Endothelial cell of umbilical vein (primary cell): Measurements from ENCODE around the gene CIBAR2. TPM values are rescaled to one million over a fixed set of nuclear protein-coding genes. Genes with fewer than 3 reads are reported as not detected.

Experiments
- BruUV-seq: library from RNA; stranded (reverse); fragments of 400-500 nt; replicated peaks from 2 replicates; lab custom pipeline; 2021; lab: Mats Ljungman, UMichigan
- CTCF ChIA-PET: fragments of 300-600, 350-600 bp; sonication (Branson Sonifier 250); formaldehyde crosslinking; loops from one replicate; lab custom pipeline; 2021; ENCODE audit warnings: antibody characterized with exemption, inconsistent platforms; lab: Charles Lee
- POLR2A ChIA-PET: fragments of 300-600, 350-600 bp; sonication (Branson Sonifier 250); formaldehyde crosslinking; loops from one replicate; lab custom pipeline; 2021; ENCODE audit warnings: antibody characterized with exemption, inconsistent platforms; lab: Charles Lee
- DNase-seq: peaks from one replicate; pipeline ENCODE4 v3.0.0-alpha.2; 2011; ENCODE audit warnings: low read depth, low spot score
- FAIRE-seq: peaks from 2 replicates; lab custom pipeline; 2011; peaks lifted over from hg19 to GRCh38; lab: Jason Lieb, UNC
- H2AFZ ChIP-seq: 2 replicates; pipeline ENCODE4 v1.6.0; 2012; ENCODE audit warnings: low read depth, low read length, control low read depth, inconsistent platforms
- H3K27ac ChIP-seq: 2 replicates; pipeline ENCODE4 v1.5.1; 2011; ENCODE audit warnings: low read depth, mild to moderate bottlenecking, control low read depth, low read length, moderate library complexity; ENCODE audit not compliant: insufficient read depth
- H3K27me3 ChIP-seq, 2 experiments: 2 replicates each; pipeline versions ENCODE4 v1.6.0 to v1.6.1; 2011; ENCODE audit warnings: low read length in 2 of 2, mixed read lengths in 1 of 2; ENCODE audit not compliant: control insufficient read depth in 2 of 2, insufficient read depth in 2 of 2
- H3K36me3 ChIP-seq, 2 experiments: 2 replicates in 1 of 2; 3 replicates in 1 of 2; pipeline ENCODE4 v1.5.1; 2011; ENCODE audit warnings: low read length in 2 of 2, mild to moderate bottlenecking in 1 of 2, moderate library complexity in 1 of 2; ENCODE audit not compliant: control insufficient read depth in 2 of 2, insufficient read depth in 2 of 2; ENCODE audit errors: extremely low read depth in 1 of 2
- H3K4me1 ChIP-seq: 3 replicates; pipeline ENCODE4 v1.5.1; 2011; ENCODE audit warnings: mild to moderate bottlenecking, low read length; ENCODE audit not compliant: control insufficient read depth, insufficient read depth; ENCODE audit errors: extremely low read depth
- H3K4me2 ChIP-seq: 2 replicates; pipeline ENCODE4 v1.6.1; 2011; ENCODE audit warnings: low read length, control low read depth, mixed read lengths; ENCODE audit not compliant: insufficient read depth
- H3K4me3 ChIP-seq, 3 experiments: fragments of 200-600 bp in 1 of 3; sonication (generic), shearing (Covaris generic) in 1 of 3; replicated peaks in 1 of 3; 2 replicates each; pipeline ENCODE4 v1.5.1; 2011 to 2016; ENCODE audit warnings: control low read depth in 3 of 3, low read length in 3 of 3, mild to moderate bottlenecking in 2 of 3, inconsistent platforms in 1 of 3, low read depth in 1 of 3, moderate library complexity in 1 of 3; ENCODE audit not compliant: insufficient read depth in 1 of 3
- H3K79me2 ChIP-seq: 2 replicates; pipeline ENCODE4 v1.6.0; 2012; ENCODE audit warnings: low read length, inconsistent platforms; ENCODE audit not compliant: control insufficient read depth, insufficient read depth
- H3K9ac ChIP-seq: replicated peaks from 2 replicates; pipeline ENCODE3; 2011; ENCODE audit warnings: low read length, control low read depth; ENCODE audit not compliant: insufficient read depth; ENCODE audit errors: extremely low read depth
- H3K9me1 ChIP-seq: replicated peaks from 3 replicates; pipeline ENCODE4 v1.6.0; 2011; ENCODE audit warnings: mild to moderate bottlenecking, low read length; ENCODE audit not compliant: control insufficient read depth, insufficient read depth; ENCODE audit errors: extremely low read depth
- H3K9me3 ChIP-seq: replicated peaks from 2 replicates; pipeline ENCODE4 v1.5.1; 2012; ENCODE audit warnings: low read length, inconsistent platforms; ENCODE audit not compliant: control insufficient read depth, insufficient read depth
- H4K20me1 ChIP-seq: replicated peaks from 2 replicates; pipeline ENCODE3; 2011; ENCODE audit warnings: mild to moderate bottlenecking, low read length; ENCODE audit not compliant: control insufficient read depth, insufficient read depth; ENCODE audit errors: extremely low read depth
- CTCF ChIP-seq, 2 donors: IDR thresholded peaks; 1 replicate in 1 of 2; 2 replicates in 1 of 2; pipeline ENCODE4 v1.5.1; 2011; ENCODE audit warnings: low read length in 2 of 2, mild to moderate bottlenecking in 2 of 2, moderate library complexity in 2 of 2, control low read depth in 1 of 2, inconsistent platforms in 1 of 2, low read depth in 1 of 2; ENCODE audit not compliant: insufficient read depth in 1 of 2; ENCODE audit errors: extremely low read depth in 1 of 2
- EZH2 ChIP-seq: IDR thresholded peaks from 2 replicates; pipeline ENCODE4 v1.6.1; 2012; ENCODE audit warnings: borderline replicate concordance, low read depth, mild to moderate bottlenecking, moderate library complexity, low read length, inconsistent platforms; ENCODE audit not compliant: severe bottlenecking
- FOS ChIP-seq: IDR thresholded peaks from 2 replicates; pipeline ENCODE4 v1.6.1; 2011; ENCODE audit warnings: mild to moderate bottlenecking, low read length, moderate library complexity, borderline replicate concordance; ENCODE audit not compliant: insufficient read depth
- GATA2 ChIP-seq: IDR thresholded peaks from 2 replicates; pipeline ENCODE4 v1.7.0; 2011; ENCODE audit warnings: low read depth, mild to moderate bottlenecking, moderate library complexity, mixed read lengths, low read length; ENCODE audit not compliant: insufficient read length, insufficient read depth
- JUN ChIP-seq: IDR thresholded peaks from 2 replicates; pipeline ENCODE4 v1.6.1; 2011; ENCODE audit warnings: borderline replicate concordance, low read depth; ENCODE audit not compliant: insufficient read length, insufficient read depth
- POLR2A ChIP-seq: IDR thresholded peaks from 2 replicates; pipeline ENCODE4 v1.6.1; 2012; ENCODE audit warnings: low read depth, mild to moderate bottlenecking, control low read depth, low read length
- dilution Hi-C: fragments of 300-500 bp; cut with MboI; formaldehyde crosslinking; loops from one replicate; pipeline ENCODE4 v1.15.0; 2019; ENCODE audit warnings: low sequenced_read_pairs; ENCODE audit not compliant: extremely low pct_ligation_motif_present
- intact Hi-C: fragments of 100-400 bp; cut with micrococcal nuclease; formaldehyde crosslinking; loops from one replicate; pipeline ENCODE4 v1.10.0; 2022
- polyA plus RNA-seq, 4 experiments: library from polyadenylated mRNA; depleted of rRNA in 3 of 4; stranded (reverse) in 3 of 4; unstranded in 1 of 4; fragments of >200 nt; gene quantifications; 2 replicates each; pipeline versions ENCODE4 v1.2.1 to v1.2.3, GENCODE V29; 2011 to 2012; ENCODE audit warnings: missing spikeins in 1 of 4
- total RNA-seq: library from RNA; stranded (reverse); gene quantifications from 2 replicates; pipeline ENCODE4 v1.2.3, GENCODE V29; 2021
- TF ChIP-seq, protein P1 (sequence below): IDR thresholded peaks from 2 replicates; pipeline ENCODE4 v1.6.1; 2011; ENCODE audit not compliant: insufficient read depth, insufficient read length

The CIBAR2 gene
- total and polyA plus RNA-seq, 2 donors (not counting 3 experiments of a cell fraction or from before 2014, with no cell fraction given): 0.07 TPM; not detected in 1

DNA sequence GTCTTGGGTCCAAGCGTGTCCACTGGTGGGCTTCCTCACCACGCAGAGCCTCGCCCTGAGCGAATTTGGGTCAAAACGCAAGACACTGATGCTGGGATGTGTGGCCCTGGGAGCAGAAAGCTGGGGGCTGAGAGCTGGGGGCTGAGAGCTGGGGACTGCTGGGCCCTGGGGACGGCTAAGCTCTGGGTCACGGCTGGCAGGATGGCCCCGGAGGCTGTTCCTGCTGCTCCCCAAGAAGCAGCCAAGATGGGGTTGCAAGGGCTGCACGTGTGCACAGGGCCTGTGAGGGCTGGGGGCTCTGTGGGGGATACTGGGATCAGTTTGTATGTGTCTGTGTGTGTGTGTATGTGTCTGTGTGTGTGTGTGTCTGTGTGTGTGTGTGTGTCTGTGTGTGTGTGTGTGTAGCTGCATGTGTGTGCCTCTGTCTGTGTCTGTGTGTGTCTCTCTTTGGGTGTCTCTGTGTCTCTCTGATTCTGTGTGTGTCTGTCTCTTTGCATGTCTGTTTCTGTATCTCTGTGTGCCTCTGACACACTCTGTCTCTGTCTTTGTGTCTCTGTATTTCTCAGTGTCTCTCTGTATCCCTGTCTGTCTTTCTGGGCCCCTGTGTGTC lies 38.2 kb upstream of the CIBAR2 start:
- ChIA-PET POLR2A (no interaction called here), CTCF (interaction anchor here (1.3 to 2.3 kb wide), 3 partner anchors 22 to 125 kb away, joined by 3 to 11 read pairs (median 8); no protein-coding TSS in a partner anchor)
- H4K20me1 ChIP-seq: no peaks in the 10 kb centered on the region
- FAIRE-seq: no peak
- H3K27me3 ChIP-seq: no peaks in the 10 kb centered on the region
- TF ChIP-seq CTCF (IDR thresholded peaks at IDR 0.05; ENCODE audit: extremely low read depth in 1 of 2, insufficient read depth in 1 of 2, low read depth in 1 of 2, low read length in 2 of 2) (no peak), POLR2A (no peak), GATA2 (no peak), EZH2 (no peak), FOS (no peak), JUN (no peak)
- TF ChIP-seq, protein P1, sequence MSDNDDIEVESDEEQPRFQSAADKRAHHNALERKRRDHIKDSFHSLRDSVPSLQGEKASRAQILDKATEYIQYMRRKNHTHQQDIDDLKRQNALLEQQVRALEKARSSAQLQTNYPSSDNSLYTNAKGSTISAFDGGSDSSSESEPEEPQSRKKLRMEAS: no peak
- no peaks in the 10 kb centered on the region for H3K79me2 ChIP-seq
- no peaks in the 10 kb centered on the region for H3K9me1 ChIP-seq
- H3K4me1 ChIP-seq: peaks cover 14% of the 10 kb centered on the region
- H3K9me3 ChIP-seq: no peaks in the 10 kb centered on the region
- no peak overlapping the region for H3K4me2 ChIP-seq
- intact Hi-C loops (no loop called here), dilution Hi-C loops (no loop called here)
- no peak overlapping the region for H3K27ac ChIP-seq
- no peak for DNase-seq
- BruUV-seq: no TSS peak
- no peak overlapping the region for H3K4me3 ChIP-seq
- H2AFZ ChIP-seq: no peak overlapping the region
- no peak overlapping the region for H3K9ac ChIP-seq
- H3K36me3 ChIP-seq: no peaks in the 10 kb centered on the region
